K562 (cell line): ENCODE results near the gene SACM1L. TPM values are rescaled to one million over a fixed set of nuclear protein-coding genes. Genes with fewer than 3 reads are reported as not detected.

Experiments
- ATAC-seq: fragments of 200-7000 bp; cut with Tn5 transposase; 3 replicates; pipeline ENCODE4 v1.9.1; 2020; ENCODE audit warnings: moderate library complexity
- BruUV-seq: library from RNA; stranded (reverse); fragments of 400-500 nt; replicated peaks from 2 replicates; lab custom pipeline; 2021; lab: Mats Ljungman, UMichigan
- CTCF ChIA-PET: fragments of 300-600 bp; formaldehyde crosslinking; extraction: SDS; loops from one replicate; lab custom pipeline; 2021; ENCODE audit warnings: low intra/inter-chr PET ratio; lab: Yijun Ruan, JAX
- POLR2A ChIA-PET: fragments of 300-600, 350-650 bp; sonication (Branson Sonifier 250); formaldehyde crosslinking; extraction: SDS; loops from one replicate; lab custom pipeline; 2021; ENCODE audit warnings: antibody characterized with exemption, inconsistent platforms; lab: Yijun Ruan, JAX
- DNase-seq, 4 experiments: peaks; one replicate each; pipeline versions ENCODE4 v3.0.0 to v3.0.0-alpha.2; 2011 to 2018; ENCODE audit warnings: low spot score in 3 of 4, mixed read lengths in 3 of 4; ENCODE audit errors: extremely low read depth in 1 of 4
- FAIRE-seq: peaks from 2 replicates; lab custom pipeline; 2011; peaks lifted over from hg19 to GRCh38; lab: Jason Lieb, UNC
- H2AFZ ChIP-seq: 2 replicates; pipeline ENCODE4 v1.6.0; 2011; ENCODE audit warnings: low read depth, low read length, control low read depth, inconsistent platforms
- H3K27ac ChIP-seq: fragments of 200-600 bp; 3 replicates; pipeline ENCODE4 v1.8.0; 2011; ENCODE audit warnings: low read depth, mild to moderate bottlenecking, control low read depth, inconsistent platforms, low read length, moderate library complexity, mixed read lengths; ENCODE audit errors: extremely low read depth
- H3K27me3 ChIP-seq, 2 experiments: fragments of 300-600 bp in 1 of 2; 2 replicates in 1 of 2; 3 replicates in 1 of 2; pipeline versions ENCODE4 v1.6.0 to v1.8.0; 2011; ENCODE audit warnings: inconsistent platforms in 2 of 2, low read length in 2 of 2, mild to moderate bottlenecking in 1 of 2, mixed read lengths in 1 of 2, moderate library complexity in 1 of 2; ENCODE audit not compliant: control insufficient read depth in 2 of 2, insufficient read depth in 2 of 2
- H3K36me3 ChIP-seq: fragments of 300-600 bp; 3 replicates; pipeline ENCODE4 v1.8.0; 2011; ENCODE audit warnings: mild to moderate bottlenecking, low read length, inconsistent platforms; ENCODE audit not compliant: control insufficient read depth, insufficient read depth
- H3K4me1 ChIP-seq, 2 experiments: fragments of 200-600 bp in 1 of 2; replicated peaks in 1 of 2; 2 replicates in 1 of 2; 3 replicates in 1 of 2; pipeline versions ENCODE4 v1.5.1 to v1.8.0; 2011; ENCODE audit warnings: inconsistent platforms in 2 of 2, low read length in 2 of 2, mild to moderate bottlenecking in 1 of 2, mixed read lengths in 1 of 2, moderate library complexity in 1 of 2; ENCODE audit not compliant: control insufficient read depth in 2 of 2, insufficient read depth in 2 of 2
- H3K4me2 ChIP-seq: 2 replicates; pipeline ENCODE4 v1.6.1; 2011; ENCODE audit warnings: low read length, control low read depth, inconsistent platforms, mixed read lengths; ENCODE audit not compliant: insufficient read depth
- H3K4me3 ChIP-seq: fragments of 200-600 bp; sonication (generic), shearing (Covaris generic); 2 replicates; pipeline ENCODE4 v1.5.1; 2016; ENCODE audit warnings: control low read depth, inconsistent platforms
- H3K79me2 ChIP-seq: fragments of 200-600 bp; 3 replicates; pipeline ENCODE4 v1.8.0; 2011; ENCODE audit warnings: low read length, inconsistent platforms; ENCODE audit not compliant: control insufficient read depth, insufficient read depth
- H3K9ac ChIP-seq, 2 experiments: 2 replicates each; pipeline versions ENCODE4 v1.6.0 to v1.6.1; 2011; ENCODE audit warnings: low read depth in 2 of 2, low read length in 2 of 2, control low read depth in 1 of 2, inconsistent platforms in 1 of 2, mild to moderate bottlenecking in 1 of 2, mixed read lengths in 1 of 2; ENCODE audit not compliant: insufficient read depth in 1 of 2
- H3K9me1 ChIP-seq: one replicate; pipeline ENCODE4 v1.6.0; 2011; ENCODE audit warnings: inconsistent platforms, mild to moderate bottlenecking, low read length, moderate library complexity; ENCODE audit not compliant: control insufficient read depth, insufficient read depth
- H3K9me3 ChIP-seq: replicated peaks from 2 replicates; pipeline ENCODE4 v1.5.1; 2011; ENCODE audit warnings: low read depth, low read length, inconsistent platforms; ENCODE audit not compliant: control insufficient read depth, insufficient read depth
- H4K20me1 ChIP-seq: replicated peaks from 2 replicates; pipeline ENCODE4 v1.6.1; 2011; ENCODE audit warnings: low read length, inconsistent platforms, mixed read lengths; ENCODE audit not compliant: control insufficient read depth, insufficient read depth
- ARID2 ChIP-seq: fragments of 450-650 bp; IDR thresholded peaks from 2 replicates; pipeline ENCODE4 v1.6.1; 2017; ENCODE audit warnings: antibody characterized with exemption, mild to moderate bottlenecking
- CREB3L1 ChIP-seq: fragments of 450-650 bp; IDR thresholded peaks from 2 replicates; pipeline ENCODE4 v1.6.1; 2014; ENCODE audit warnings: low read depth, mild to moderate bottlenecking, moderate library complexity, borderline replicate concordance
- GATAD2B ChIP-seq: fragments of 450-650 bp; IDR thresholded peaks from 2 replicates; pipeline ENCODE4 v1.6.1; 2017; ENCODE audit warnings: mild to moderate bottlenecking, borderline replicate concordance
- HMG20A ChIP-seq: fragments of 450-650 bp; formaldehyde crosslinking; conservative IDR thresholded peaks from 2 replicates; pipeline ENCODE4 v1.4.0; 2020; ENCODE audit warnings: mild to moderate bottlenecking, mixed read lengths
- MBD2 ChIP-seq: sonication (generic); IDR thresholded peaks from 2 replicates; pipeline ENCODE4 v1.6.1; 2016; ENCODE audit warnings: low read depth, borderline replicate concordance
- MEF2D ChIP-seq: conservative IDR thresholded peaks from 2 replicates; pipeline ENCODE4 v1.6.1; 2016; ENCODE audit warnings: low read depth, missing genetic modification characterization, missing compliant biosample characterization
- MTF1 ChIP-seq: fragments of 250-450 bp; sonication (Bioruptor Pico); IDR thresholded peaks from 2 replicates; pipeline ENCODE4 v1.9.0; 2021; ENCODE audit warnings: moderate library complexity, mild to moderate bottlenecking, inconsistent platforms, borderline replicate concordance
- NCOA1 ChIP-seq: fragments of 450-650 bp; IDR thresholded peaks from 2 replicates; pipeline ENCODE4 v1.6.1; 2016; ENCODE audit warnings: low read depth
- PTBP1 ChIP-seq: fragments of 200-400 bp; formaldehyde crosslinking; IDR thresholded peaks from 2 replicates; pipeline ENCODE4 v1.6.1; 2017; ENCODE audit warnings: low read depth, low read length
- RBBP5 ChIP-seq: fragments of 200-600 bp; sonication (generic); IDR thresholded peaks from 2 replicates; pipeline ENCODE4 v1.6.1; 2012; ENCODE audit warnings: borderline replicate concordance, mild to moderate bottlenecking, low read length, control low read depth, inconsistent platforms; ENCODE audit not compliant: insufficient read depth, poor library complexity, severe bottlenecking
- SMARCB1 ChIP-seq: IDR thresholded peaks from 2 replicates; pipeline ENCODE4 v1.6.1; 2011; ENCODE audit warnings: improper control_type of control experiment, low read depth; ENCODE audit not compliant: insufficient read length
- SOX6 ChIP-seq: fragments of 450-650 bp; IDR thresholded peaks from 2 replicates; pipeline ENCODE4 v1.6.1; 2014; ENCODE audit warnings: mild to moderate bottlenecking
- TCF3 ChIP-seq: sonication (generic); formaldehyde crosslinking; IDR thresholded peaks from 2 replicates; pipeline ENCODE4 v1.4.0; 2020; ENCODE audit warnings: mild to moderate bottlenecking, missing genetic modification reagents
- TFAP4 ChIP-seq: sonication (generic); formaldehyde crosslinking; IDR thresholded peaks from 2 replicates; pipeline ENCODE4 v1.8.0; 2022; ENCODE audit warnings: missing genetic modification reagents, mild to moderate bottlenecking, moderate library complexity, borderline replicate concordance
- ZBTB1 ChIP-seq: sonication (generic); formaldehyde crosslinking; IDR thresholded peaks from 2 replicates; pipeline ENCODE4 v1.8.1; 2023; ENCODE audit warnings: missing genetic modification reagents, low read depth, mild to moderate bottlenecking, borderline replicate concordance
- ZBTB9 ChIP-seq: fragments of 450-650 bp; formaldehyde crosslinking; IDR thresholded peaks from 2 replicates; pipeline ENCODE4 v1.4.0; 2020; ENCODE audit warnings: mild to moderate bottlenecking, moderate library complexity
- ZFP1 ChIP-seq: fragments of 450-650 bp; formaldehyde crosslinking; IDR thresholded peaks from 2 replicates; pipeline ENCODE4 v1.4.0; 2020; ENCODE audit warnings: mild to moderate bottlenecking, mixed read lengths
- ZNF75A ChIP-seq: fragments of 450-650 bp; formaldehyde crosslinking; IDR thresholded peaks from 2 replicates; pipeline ENCODE4 v1.4.0; 2020; ENCODE audit warnings: mild to moderate bottlenecking
- WGBS: fragments of 100-300 bp; shearing (Covaris generic); methylation state at CpG from one replicate; pipeline ENCODE4 v1.1.6; 2016; ENCODE audit warnings: low coverage, mixed read lengths; ENCODE audit not compliant: insufficient coverage; ENCODE audit errors: missing lambda C conversion rate; 5-methylcytosine and 5-hydroxymethylcytosine counted together
- in situ Hi-C: fragments of 300-500 bp; cut with MboI; formaldehyde crosslinking; loops from 4 replicates; pipeline ENCODE4 v1.15.0; 2018; ENCODE audit warnings: inconsistent platforms, mixed read lengths
- intact Hi-C: fragments of 100-400 bp; cut with micrococcal nuclease; formaldehyde crosslinking; loops from 2 replicates; pipeline ENCODE4 v1.14.2; 2022
- polyA plus RNA-seq, 8 experiments: library from polyadenylated mRNA; depleted of rRNA in 4 of 8; stranded (reverse) in 5 of 8; unstranded in 3 of 8; fragments of >200 nt; fragmentation: Nextera tagmentation in 2 of 8; fragmentation: Illumina TruSeq in 1 of 8; extraction: Ambion mirVana in 2 of 8; extraction: Trizol in 1 of 8; gene quantifications; 2 replicates each; pipeline versions ENCODE4 v1.2.1 to v1.2.3, GENCODE V29; 2011 to 2014; ENCODE audit warnings: inconsistent platforms in 1 of 8, missing spikeins in 1 of 8
- total RNA-seq, 7 experiments: library from RNA; depleted of rRNA in 6 of 7; stranded (reverse); fragments of >200 nt in 6 of 7; fragmentation: Illumina TruSeq in 2 of 7; extraction: Trizol in 2 of 7; gene quantifications; 2 replicates each; pipeline versions ENCODE4 v1.2.1 to v1.2.3, GENCODE V29; 2011 to 2021; ENCODE audit warnings: low replicate concordance in 1 of 7

The SACM1L gene
- total and polyA plus RNA-seq, 9 of the 15 experiments (the other 6 are each of a cell fraction or from before 2014, with no cell fraction given): 25.7 to 67.2 (median 40.3) TPM

DNA sequence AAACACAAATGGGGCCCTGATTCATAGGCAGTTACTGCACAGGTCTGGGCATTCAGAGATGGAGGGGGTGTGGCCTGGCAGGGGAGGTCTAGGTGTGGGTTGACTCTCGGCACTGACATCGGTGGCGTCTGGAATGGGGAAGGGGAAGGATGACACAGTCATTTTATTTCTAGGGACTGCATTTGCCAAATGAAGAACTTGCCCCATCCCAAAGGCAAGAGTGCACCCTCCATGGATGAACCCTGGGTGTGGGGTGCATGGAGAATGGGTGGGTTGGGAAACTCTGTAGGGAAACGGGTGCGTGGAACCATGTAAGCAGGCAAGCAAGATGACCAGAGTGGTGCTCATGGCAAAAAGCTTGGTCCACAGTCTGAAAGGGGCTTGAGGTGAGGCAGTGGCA, 82.6 kb downstream of the SACM1L start:
- H3K4me2 ChIP-seq: no peak overlapping the region
- no peaks in the 10 kb centered on the region for H3K36me3 ChIP-seq
- CTCF ChIA-PET: interaction anchor here (0.7 kb wide), 1 partner anchor 451 kb away, joined by 3 read pairs; no protein-coding TSS in a partner anchor
- intact Hi-C loops: no loop called here
- POLR2A ChIA-PET: interaction anchor here (0.6 to 1.0 kb wide), 2 partner anchors 11 to 253 kb away, joined by 3 to 4 read pairs; no protein-coding TSS in a partner anchor
- H3K4me1 ChIP-seq: 0 out of 5 replicates have a peak, but pooled peaks cover 0 to 3% of the 10 kb centered on the region in 2 experiments
- DNase-seq (no peak), FAIRE-seq (no peak)
- 7% methylated on average over 5 of the region's 5 CpGs for WGBS
- BruUV-seq: no TSS peak
- H3K27ac ChIP-seq: no peak overlapping the region
- H3K4me3 ChIP-seq: no peak overlapping the region
- H3K27me3 ChIP-seq: peaks cover 31 to 53% of the 10 kb centered on the region in 2 experiments; a peak in 4 of 5 replicates
- TF ChIP-seq ZNF75A: no peak
- TF ChIP-seq TCF3 (CRISPR knock-in tag): no peak
- TF ChIP-seq SMARCB1: no peak
- TF ChIP-seq ARID2: no peak
- TF ChIP-seq PTBP1: no peak
- no peak for TF ChIP-seq ZBTB1 (CRISPR knock-in tag)
- no peak for TF ChIP-seq SOX6
- TF ChIP-seq GATAD2B: no peak
- TF ChIP-seq HMG20A (CRISPR knock-in tag): no peak
- no peak for TF ChIP-seq MTF1 (CRISPR knock-in tag)
- no peak for TF ChIP-seq NCOA1
- no peak for TF ChIP-seq ZFP1 (CRISPR knock-in tag)
- no peak for TF ChIP-seq MBD2
- no peak for TF ChIP-seq MEF2D
- no peak for TF ChIP-seq CREB3L1
- no peak for TF ChIP-seq TFAP4 (CRISPR knock-in tag)
- TF ChIP-seq ZBTB9 (CRISPR knock-in tag): no peak
- TF ChIP-seq RBBP5: no peak
- TF ChIP-seq, all 486 proteins: peak for 0
- in situ Hi-C loops: no loop called here
- Histone ChIP-seq H4K20me1 (no peaks in the 10 kb centered on the region), H3K9me1 (no peaks in the 10 kb centered on the region), H3K9ac (no peak overlapping the region), H3K9me3 (no peaks in the 10 kb centered on the region), H2AFZ (no peak overlapping the region), H3K79me2 (no peaks in the 10 kb centered on the region)
- ATAC-seq: no peak
